GM12892 (cell line): ENCODE measurements around the gene MRPL32.

Source experiments
- POLR2A ChIP-seq: IDR thresholded peaks from 2 replicates; pipeline ENCODE4 v1.6.1; 2011; ENCODE audit warnings: low read depth, low read length, control low read depth
- POLR2AphosphoS5 ChIP-seq: IDR thresholded peaks from 2 replicates; pipeline ENCODE4 v1.6.1; 2011; ENCODE audit warnings: low read depth, low read length, control low read depth
- TAF1 ChIP-seq: IDR thresholded peaks from 2 replicates; pipeline ENCODE4 v1.6.1; 2011; ENCODE audit warnings: low read depth, mild to moderate bottlenecking, control low read depth, low read length, borderline replicate concordance

DNA sequence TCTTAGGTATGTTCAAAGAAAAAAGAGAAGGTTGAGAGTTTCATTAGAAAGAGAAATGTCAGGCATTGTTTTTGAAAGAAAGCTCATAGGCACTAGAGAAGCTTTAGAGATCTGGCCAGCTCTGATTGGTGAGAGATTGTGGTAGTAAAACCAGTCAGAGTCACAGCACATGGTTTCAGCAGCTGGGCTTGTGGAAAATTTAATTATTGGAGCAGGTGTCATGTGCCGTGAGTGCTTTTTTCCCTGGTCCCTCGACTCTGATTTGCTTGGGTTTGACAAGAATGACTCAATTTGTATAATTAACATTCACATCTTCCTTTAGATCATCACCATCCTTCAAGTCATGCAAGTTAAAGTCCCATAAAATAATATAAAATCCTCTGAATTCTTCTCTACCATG, 35.2 kb downstream of the MRPL32 start:
- TF ChIP-seq TAF1 (no peak), POLR2AphosphoS5 (no peak), POLR2A (no peak)
